Natural killer cell treated with Interleukin-12 subunit alpha and Interleukin-12 subunit beta and Interleukin-15 and Interleukin-18, amount 100 ng/mL, for 72 hours (primary cell): Measurements from ENCODE around the gene ZNF428. TPM values are rescaled to one million over a fixed set of nuclear protein-coding genes. Genes with fewer than 3 reads are reported as not detected.
"Not testable (repeated sequence)": the region's sequence is repeated elsewhere in the genome, so short reads cannot be mapped to it uniquely, and the experiment has no call there.

Experiments used
- ATAC-seq, 2 donors: fragments of 150-1000 bp; cut with Tn5 transposase in 1 of 2; sonication (Bioruptor Pico), chemical (Tn5 transposase) in 1 of 2; 2 replicates each; pipeline ENCODE4 v1.10.0; 2021
- DNase-seq: peaks from one replicate; pipeline ENCODE4 v3.0.0; 2022; ENCODE audit warnings: low spot score
- H3K27ac Mint-ChIP-seq, 2 donors: 1 replicate in 1 of 2; 2 replicates in 1 of 2; pipeline ENCODE4 v1.8.0; 2022; ENCODE audit warnings: mixed read lengths in 2 of 2, mild to moderate bottlenecking in 1 of 2, moderate library complexity in 1 of 2
- H3K27me3 Mint-ChIP-seq, 2 donors: 1 replicate in 1 of 2; 2 replicates in 1 of 2; pipeline ENCODE4 v1.8.0; 2022; ENCODE audit warnings: mixed read lengths in 2 of 2
- H3K36me3 Mint-ChIP-seq: one replicate; pipeline ENCODE4 v1.8.0; 2022; ENCODE audit warnings: mixed read lengths
- H3K4me1 Mint-ChIP-seq, 2 donors: 1 replicate in 1 of 2; 2 replicates in 1 of 2; pipeline ENCODE4 v1.8.0; 2022; ENCODE audit warnings: low read depth in 2 of 2, mixed read lengths in 2 of 2, mild to moderate bottlenecking in 1 of 2
- H3K4me3 Mint-ChIP-seq: one replicate; pipeline ENCODE4 v1.8.0; 2022; ENCODE audit warnings: mixed read lengths
- H3K9me3 Mint-ChIP-seq: 2 replicates; pipeline ENCODE4 v1.8.0; 2022; ENCODE audit warnings: mixed read lengths
- total RNA-seq, 2 donors: library from RNA; stranded (reverse); gene quantifications; one replicate each; pipeline ENCODE4 v1.2.3, GENCODE V29; 2022

Gene ZNF428
- total RNA-seq, 2 donors from 2014 or later, result 24.9 to 25.3 TPM

- not testable (repeated sequence) for H3K9me3 Mint-ChIP-seq, ATAC-seq, DNase-seq, H3K27ac Mint-ChIP-seq, H3K36me3 Mint-ChIP-seq, H3K4me3 Mint-ChIP-seq
- peaks cover 9 to 11% of the 10 kb centered on the region in 2 donors for H3K4me1 Mint-ChIP-seq
- H3K27me3 Mint-ChIP-seq, result peaks cover 29 to 48% of the 10 kb centered on the region in 2 donors
Measured at GRCh38 chr19:43635561-43635940, 16.1 kb upstream of the ZNF428 start.

- Mint-ChIP-seq H3K4me1 (peaks cover 7 to 9% of the 10 kb centered on the region in 2 donors), H3K27me3 (peaks cover 28 to 48% of the 10 kb centered on the region in 2 donors), H3K27ac (no peak overlapping the region), H3K4me3 (no peak overlapping the region), H3K9me3 (no peaks in the 10 kb centered on the region), H3K36me3 (no peaks in the 10 kb centered on the region)
- peak; percentile 31 for DNase-seq
- no peak for ATAC-seq
Measured at GRCh38 chr19:43634872-43635560, 15.6 kb upstream of the ZNF428 start.

GRCh38 chr19:43634506-43634871, 15.1 kb upstream of the ZNF428 start:
- no peak overlapping the region for H3K4me3 Mint-ChIP-seq
- no peak overlapping the region for H3K27ac Mint-ChIP-seq
- H3K36me3 Mint-ChIP-seq, result no peaks in the 10 kb centered on the region
- DNase-seq, result no peak
- no peaks in the 10 kb centered on the region for H3K9me3 Mint-ChIP-seq
- H3K27me3 Mint-ChIP-seq, result peaks cover 28 to 48% of the 10 kb centered on the region in 2 donors
- no peak for ATAC-seq
- peaks cover 7 to 9% of the 10 kb centered on the region in 2 donors for H3K4me1 Mint-ChIP-seq

DNA sequence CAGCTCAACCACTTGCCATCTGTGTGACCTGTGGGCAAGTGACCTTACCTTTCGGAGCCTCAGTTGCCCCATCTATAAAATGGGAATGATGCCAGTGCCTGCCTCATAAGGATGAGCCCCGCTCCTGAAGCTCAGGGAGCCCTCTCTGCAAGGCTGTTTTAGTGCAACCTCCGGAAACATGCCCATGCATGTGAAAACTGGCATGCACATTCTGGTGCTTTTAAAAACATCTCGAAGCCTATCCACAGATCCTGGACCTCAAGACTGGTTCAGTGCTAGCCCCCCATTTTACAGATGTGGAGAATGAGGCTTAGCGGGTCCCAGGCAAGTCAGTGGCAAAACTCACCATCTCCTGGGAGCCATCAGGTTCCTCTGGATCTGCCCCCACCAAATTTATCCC, 14.6 kb upstream of the ZNF428 start:
- DNase-seq (peak; percentile 25), ATAC-seq (no peak)
- no peaks in the 10 kb centered on the region for H3K9me3 Mint-ChIP-seq
- H3K4me1 Mint-ChIP-seq, result peaks cover 5 to 6% of the 10 kb centered on the region in 2 donors
- no peak overlapping the region for H3K4me3 Mint-ChIP-seq
- no peaks in the 10 kb centered on the region for H3K36me3 Mint-ChIP-seq
- peaks cover 27 to 44% of the 10 kb centered on the region in 2 donors for H3K27me3 Mint-ChIP-seq
- H3K27ac Mint-ChIP-seq, result no peak overlapping the region

- no peaks in the 10 kb centered on the region for H3K36me3 Mint-ChIP-seq
- ATAC-seq, result no peak
Measured at GRCh38 chr19:43633520-43633919, 14.1 kb upstream of the ZNF428 start.

GRCh38 chr19:43631491-43631890, 12.1 kb upstream of the ZNF428 start:
- Mint-ChIP-seq H3K27ac (no peak overlapping the region), H3K4me1 (peaks cover 0 to 3% of the 10 kb centered on the region in 2 donors), H3K36me3 (no peaks in the 10 kb centered on the region), H3K4me3 (no peak overlapping the region), H3K27me3 (peaks cover 14 to 19% of the 10 kb centered on the region in 2 donors), H3K9me3 (no peaks in the 10 kb centered on the region)
- DNase-seq, result no peak
- ATAC-seq, result no peak

More at GRCh38 chr19:43633520-43633919, 14.1 kb upstream of the ZNF428 start:
- DNase-seq, result no peak
- peaks cover 22 to 38% of the 10 kb centered on the region in 2 donors for H3K27me3 Mint-ChIP-seq
- no peak overlapping the region for H3K27ac Mint-ChIP-seq
- peaks cover 0 to under 1% of the 10 kb centered on the region in 2 donors for H3K4me1 Mint-ChIP-seq
- H3K9me3 Mint-ChIP-seq, result no peaks in the 10 kb centered on the region
- H3K4me3 Mint-ChIP-seq, result no peak overlapping the region

GRCh38 chr19:43628646-43629326, 9.4 kb upstream of the ZNF428 start:
- Mint-ChIP-seq H3K27ac (no peak overlapping the region), H3K27me3 (peaks cover 14 to 19% of the 10 kb centered on the region in 2 donors), H3K4me3 (no peak overlapping the region), H3K4me1 (peaks cover 0 to 11% of the 10 kb centered on the region in 2 donors), H3K9me3 (no peaks in the 10 kb centered on the region), H3K36me3 (no peaks in the 10 kb centered on the region)
- no peak for ATAC-seq
- peak; percentile 25 for DNase-seq

- Mint-ChIP-seq H3K4me1 (peaks cover 0 to 11% of the 10 kb centered on the region in 2 donors), H3K9me3 (no peaks in the 10 kb centered on the region), H3K27me3 (peaks cover 2 to 5% of the 10 kb centered on the region in 2 donors), H3K4me3 (no peak overlapping the region), H3K27ac (no peak overlapping the region), H3K36me3 (no peaks in the 10 kb centered on the region)
- no peak for ATAC-seq
- no peak for DNase-seq
Measured at GRCh38 chr19:43626838-43627237, 7.4 kb upstream of the ZNF428 start.

- peaks cover 0 to 11% of the 10 kb centered on the region in 2 donors for H3K4me1 Mint-ChIP-seq
- no peaks in the 10 kb centered on the region for H3K9me3 Mint-ChIP-seq
- H3K27ac Mint-ChIP-seq, result no peak overlapping the region
- peaks cover 0 to 3% of the 10 kb centered on the region in 2 donors for H3K27me3 Mint-ChIP-seq
- DNase-seq (peak; percentile 60), ATAC-seq (no peak)
- H3K36me3 Mint-ChIP-seq, result no peaks in the 10 kb centered on the region
- H3K4me3 Mint-ChIP-seq, result no peak overlapping the region
Measured at GRCh38 chr19:43625918-43626579, 6.6 kb upstream of the ZNF428 start.

DNA sequence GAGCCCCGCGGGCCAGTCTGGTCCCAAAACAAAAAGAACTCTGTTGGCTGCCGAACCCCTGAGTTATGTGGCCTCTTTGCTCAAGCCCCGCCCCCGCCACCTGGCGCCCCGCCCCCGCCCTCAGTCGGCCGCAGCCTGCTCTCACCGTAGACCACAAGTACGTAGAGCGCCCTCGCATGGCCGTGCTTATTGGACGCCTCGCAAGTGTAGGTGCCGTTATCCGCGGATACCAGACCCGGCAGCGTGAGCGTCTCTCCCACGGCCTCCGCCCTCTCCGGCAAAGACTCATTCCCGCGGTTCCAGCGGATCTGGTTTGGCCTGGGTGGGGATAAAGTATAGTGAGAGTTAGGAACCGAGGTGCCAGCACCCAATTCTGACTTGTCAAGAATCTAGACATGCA, 5.5 kb upstream of the ZNF428 start:
- no peak overlapping the region for H3K4me3 Mint-ChIP-seq
- H3K4me1 Mint-ChIP-seq, result peaks cover 10 to 18% of the 10 kb centered on the region in 2 donors
- peak; percentile 72 to 78 for ATAC-seq
- H3K27ac Mint-ChIP-seq, result no peak overlapping the region
- no peaks in the 10 kb centered on the region for H3K36me3 Mint-ChIP-seq
- H3K27me3 Mint-ChIP-seq, result peaks cover 0 to 3% of the 10 kb centered on the region in 2 donors
- H3K9me3 Mint-ChIP-seq, result no peaks in the 10 kb centered on the region
- DNase-seq, result peak; percentile 77

- ATAC-seq (no peak), DNase-seq (peak; percentile 59)
- Mint-ChIP-seq H3K4me3 (no peak overlapping the region), H3K27ac (no peak overlapping the region), H3K4me1 (peaks cover 16 to 23% of the 10 kb centered on the region in 2 donors), H3K36me3 (no peaks in the 10 kb centered on the region), H3K9me3 (no peaks in the 10 kb centered on the region), H3K27me3 (peaks cover 0 to 3% of the 10 kb centered on the region in 2 donors)
Measured at GRCh38 chr19:43623889-43624670, 4.7 kb upstream of the ZNF428 start.

- DNase-seq, result peak; percentile 2
- H3K27ac Mint-ChIP-seq, result no peak overlapping the region
- H3K4me3 Mint-ChIP-seq, result no peak overlapping the region
- no peaks in the 10 kb centered on the region for H3K9me3 Mint-ChIP-seq
- H3K4me1 Mint-ChIP-seq, result peaks cover 21 to 23% of the 10 kb centered on the region in 2 donors
- peaks cover 0 to 3% of the 10 kb centered on the region in 2 donors for H3K27me3 Mint-ChIP-seq
- no peaks in the 10 kb centered on the region for H3K36me3 Mint-ChIP-seq
- no peak for ATAC-seq
Measured at GRCh38 chr19:43622956-43623355, 3.5 kb upstream of the ZNF428 start.

- peaks cover 21 to 23% of the 10 kb centered on the region in 2 donors for H3K4me1 Mint-ChIP-seq
Measured at GRCh38 chr19:43622070-43622469, 2.6 kb upstream of the ZNF428 start.

More at GRCh38 chr19:43622070-43622469, 2.6 kb upstream of the ZNF428 start:
- no peaks in the 10 kb centered on the region for H3K27me3 Mint-ChIP-seq
- ATAC-seq (no peak), DNase-seq (peak; percentile 6)
- H3K9me3 Mint-ChIP-seq, result no peaks in the 10 kb centered on the region
- no peak overlapping the region for H3K27ac Mint-ChIP-seq
- H3K4me3 Mint-ChIP-seq, result no peak overlapping the region
- no peaks in the 10 kb centered on the region for H3K36me3 Mint-ChIP-seq
